22Rv1 (cell line): ENCODE results near the gene RBX1.

Source experiments
- H3K27ac ChIP-seq: fragments of 450-650 bp; 2 replicates; pipeline ENCODE4 v1.5.1; 2017
- ZFX ChIP-seq: fragments of 450-650 bp; IDR thresholded peaks from 2 replicates; pipeline ENCODE4 v1.6.1; 2017; ENCODE audit warnings: antibody characterized with exemption, borderline replicate concordance
- TF ChIP-seq, protein P1 (sequence below): fragments of 450-650 bp; IDR thresholded peaks from 2 replicates; pipeline ENCODE4 v1.5.1; 2017; ENCODE audit warnings: mild to moderate bottlenecking

The RBX1 gene

GRCh38 chr22:40972587-40972986 lies 21.4 kb downstream of the RBX1 start:
- no peak for TF ChIP-seq ZFX
- TF ChIP-seq, protein P1, sequence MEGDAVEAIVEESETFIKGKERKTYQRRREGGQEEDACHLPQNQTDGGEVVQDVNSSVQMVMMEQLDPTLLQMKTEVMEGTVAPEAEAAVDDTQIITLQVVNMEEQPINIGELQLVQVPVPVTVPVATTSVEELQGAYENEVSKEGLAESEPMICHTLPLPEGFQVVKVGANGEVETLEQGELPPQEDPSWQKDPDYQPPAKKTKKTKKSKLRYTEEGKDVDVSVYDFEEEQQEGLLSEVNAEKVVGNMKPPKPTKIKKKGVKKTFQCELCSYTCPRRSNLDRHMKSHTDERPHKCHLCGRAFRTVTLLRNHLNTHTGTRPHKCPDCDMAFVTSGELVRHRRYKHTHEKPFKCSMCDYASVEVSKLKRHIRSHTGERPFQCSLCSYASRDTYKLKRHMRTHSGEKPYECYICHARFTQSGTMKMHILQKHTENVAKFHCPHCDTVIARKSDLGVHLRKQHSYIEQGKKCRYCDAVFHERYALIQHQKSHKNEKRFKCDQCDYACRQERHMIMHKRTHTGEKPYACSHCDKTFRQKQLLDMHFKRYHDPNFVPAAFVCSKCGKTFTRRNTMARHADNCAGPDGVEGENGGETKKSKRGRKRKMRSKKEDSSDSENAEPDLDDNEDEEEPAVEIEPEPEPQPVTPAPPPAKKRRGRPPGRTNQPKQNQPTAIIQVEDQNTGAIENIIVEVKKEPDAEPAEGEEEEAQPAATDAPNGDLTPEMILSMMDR = no peak
- no peak overlapping the region for H3K27ac ChIP-seq

DNA sequence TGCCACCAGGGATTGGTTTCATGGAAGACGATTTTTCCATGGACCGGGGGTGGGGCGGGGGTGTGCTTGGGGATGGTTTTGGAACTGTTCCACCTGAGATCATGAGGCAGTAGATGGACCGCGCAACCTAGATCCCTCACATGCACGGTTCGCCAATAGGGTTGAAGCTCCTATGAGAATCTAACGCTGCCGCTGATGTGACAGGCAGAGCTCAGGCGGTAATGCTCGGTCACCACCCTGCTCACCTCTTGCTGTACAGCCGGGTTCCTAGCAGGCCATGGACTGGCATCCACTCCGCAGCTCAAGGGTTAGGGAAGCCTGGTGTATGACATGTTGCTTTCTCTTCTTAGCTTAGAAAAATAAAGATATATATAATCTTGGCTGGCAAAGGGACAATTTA lies 22.0 kb downstream of the RBX1 start:
- TF ChIP-seq ZFX = no peak
- TF ChIP-seq, protein P1 = no peak
- H3K27ac ChIP-seq = no peak overlapping the region

DNA sequence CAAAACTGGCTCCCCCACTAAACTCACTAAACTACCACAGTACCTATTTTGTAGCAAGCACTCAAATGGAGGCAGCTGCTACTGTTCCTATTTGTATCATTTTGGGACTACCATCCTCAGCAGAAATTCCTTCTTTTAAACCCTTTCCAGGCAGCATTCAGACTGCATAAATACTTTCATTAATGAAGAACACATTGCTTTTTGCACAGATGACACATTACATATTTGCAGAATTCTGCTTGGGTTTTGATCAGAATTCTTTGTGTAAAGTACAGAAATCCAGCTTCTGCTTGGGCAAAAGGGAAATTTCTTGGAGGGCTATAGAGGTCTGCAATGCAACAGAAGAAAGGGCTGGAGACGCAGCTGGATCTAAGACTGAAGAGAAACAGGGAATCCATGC lies 24.2 kb downstream of the RBX1 start:
- H3K27ac ChIP-seq = no peak overlapping the region
- no peak for TF ChIP-seq ZFX
- TF ChIP-seq, protein P1 = no peak

DNA sequence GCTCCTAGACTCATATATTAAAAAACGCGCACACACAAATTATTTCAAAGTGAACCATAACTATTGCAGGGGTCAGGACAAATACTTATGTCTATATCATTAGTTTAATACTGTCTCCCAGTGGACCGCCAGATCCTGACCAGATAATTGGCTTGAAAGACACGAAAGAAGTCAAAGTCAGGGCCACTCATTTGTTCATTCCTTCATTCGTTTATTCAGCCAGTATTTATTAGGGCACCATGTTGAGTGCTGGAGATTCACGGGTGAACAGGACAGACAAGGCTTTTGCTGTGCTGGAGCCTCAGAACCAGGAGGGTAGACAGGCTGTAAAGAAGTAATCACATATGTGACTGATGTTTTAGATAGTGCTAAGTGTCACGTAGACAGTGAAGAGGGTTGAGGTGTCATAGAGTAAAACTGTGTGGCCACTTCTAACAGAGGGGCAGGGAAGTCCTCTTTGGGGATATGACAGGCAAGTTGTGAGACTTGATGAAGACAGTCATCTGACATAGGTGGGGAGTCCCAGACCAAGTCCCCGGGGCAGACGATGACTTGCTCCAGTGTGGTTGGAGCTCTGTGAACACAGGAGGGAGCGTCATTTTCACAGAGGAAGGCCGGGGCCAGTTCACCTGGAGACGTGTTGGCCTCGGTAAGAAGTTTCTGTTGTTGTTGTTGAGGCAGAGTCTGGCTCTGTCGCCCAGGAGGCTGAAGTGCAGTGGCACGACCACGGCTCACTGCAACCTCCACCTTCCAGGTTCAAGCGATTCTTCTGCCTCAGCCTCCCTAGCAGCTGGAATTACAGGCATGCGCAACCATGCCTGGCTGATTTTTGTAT lies 25.9 kb downstream of the RBX1 start:
- TF ChIP-seq ZFX = no peak
- TF ChIP-seq, protein P1 = no peak
- no peak overlapping the region for H3K27ac ChIP-seq

GRCh38 chr22:40979198-40979597 lies 28.0 kb downstream of the RBX1 start:
- TF ChIP-seq, protein P1 = no peak
- no peak for TF ChIP-seq ZFX
- H3K27ac ChIP-seq = no peak overlapping the region

DNA sequence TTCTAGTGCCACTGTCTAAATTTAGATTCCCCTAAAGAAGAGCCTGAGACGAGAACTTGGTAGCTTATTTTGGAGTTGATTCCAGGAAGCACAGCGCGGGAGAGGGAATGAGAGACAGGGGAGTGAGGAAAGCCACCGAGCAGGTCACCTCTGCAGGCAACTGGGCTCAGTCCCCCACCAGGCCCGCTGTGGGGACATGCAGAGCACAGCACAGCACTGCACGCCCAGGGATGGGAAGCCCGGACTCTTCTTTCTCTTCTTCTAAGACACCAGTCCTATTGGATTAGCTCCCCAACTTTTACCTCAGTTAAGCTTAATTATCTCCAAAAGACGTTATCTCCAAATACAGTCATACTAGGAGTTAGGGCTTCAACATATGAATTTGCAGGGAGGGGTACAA lies 28.7 kb downstream of the RBX1 start:
- TF ChIP-seq, protein P1 = no peak
- no peak for TF ChIP-seq ZFX

More for the DNA sequence above, 28.7 kb downstream of the RBX1 start:
- no peak overlapping the region for H3K27ac ChIP-seq
